Measurements from ENCODE around the gene ADAR.
A peak's percentile ranks its signal among the peaks of the same experiment; 100 is the strongest.

ADAR gene

GRCh38 chr1:154626456-154627256, 18.7 kb upstream of the ADAR start:
- Histone ChIP-seq H3K4me3 (ENCODE audit: low read length) (peak overlapping the region; percentile 89), H3K4me1 (ENCODE audit: control insufficient read depth, insufficient read depth, low read length) (peaks cover 27% of the 10 kb centered on the region), H3K9ac (ENCODE audit: low read depth, low read length) (peak overlapping the region; percentile 94)

GRCh38 chr1:154624746-154625643, 17.0 kb upstream of the ADAR start:
- H3K9me3 ChIP-seq (replicated peaks; ENCODE audit: low read length), result no peaks in the 10 kb centered on the region
- no peak overlapping the region for H3K4me2 ChIP-seq (ENCODE audit: low read length)
- H3K4me3 ChIP-seq (ENCODE audit: low read length), result no peak overlapping the region
- H3K27me3 ChIP-seq (ENCODE audit: control insufficient read depth, insufficient read depth, low read length), result no peaks in the 10 kb centered on the region
- H3K4me1 ChIP-seq (ENCODE audit: control insufficient read depth, insufficient read depth, low read length), result peaks cover 27% of the 10 kb centered on the region
- H3K36me3 ChIP-seq (ENCODE audit: insufficient read depth, low read length), result peaks cover 5% of the 10 kb centered on the region
- H3K9ac ChIP-seq (ENCODE audit: low read depth, low read length), result peak overlapping the region; percentile 0

More at GRCh38 chr1:154626456-154627256, 18.7 kb upstream of the ADAR start:
- H3K4me2 ChIP-seq (ENCODE audit: low read length), result peak overlapping the region; percentile 94
- H3K27me3 ChIP-seq (ENCODE audit: control insufficient read depth, insufficient read depth, low read length), result peaks cover 4% of the 10 kb centered on the region
- no peaks in the 10 kb centered on the region for H3K9me3 ChIP-seq (replicated peaks; ENCODE audit: low read length)
- peaks cover 5% of the 10 kb centered on the region for H3K36me3 ChIP-seq (ENCODE audit: insufficient read depth, low read length)

- Histone ChIP-seq H3K36me3 (ENCODE audit: insufficient read depth, low read length) (peaks cover 5% of the 10 kb centered on the region), H3K9me3 (replicated peaks; ENCODE audit: low read length) (no peaks in the 10 kb centered on the region), H3K4me1 (ENCODE audit: control insufficient read depth, insufficient read depth, low read length) (peaks cover 27% of the 10 kb centered on the region), H3K4me2 (ENCODE audit: low read length) (no peak overlapping the region), H3K9ac (ENCODE audit: low read depth, low read length) (no peak overlapping the region), H3K27me3 (ENCODE audit: control insufficient read depth, insufficient read depth, low read length) (no peaks in the 10 kb centered on the region), H3K4me3 (ENCODE audit: low read length) (no peak overlapping the region)
These were observed 15.4 kb upstream of the ADAR start for GRCh38 chr1:154623358-154623757.

- no peak overlapping the region for H3K4me3 ChIP-seq (ENCODE audit: low read length)
- H3K27me3 ChIP-seq (ENCODE audit: control insufficient read depth, insufficient read depth, low read length), result no peaks in the 10 kb centered on the region
- no peak overlapping the region for H3K4me2 ChIP-seq (ENCODE audit: low read length)
- H3K9me3 ChIP-seq (replicated peaks; ENCODE audit: low read length), result no peaks in the 10 kb centered on the region
- peaks cover 5% of the 10 kb centered on the region for H3K36me3 ChIP-seq (ENCODE audit: insufficient read depth, low read length)
- H3K9ac ChIP-seq (ENCODE audit: low read depth, low read length), result no peak overlapping the region
- H3K4me1 ChIP-seq (ENCODE audit: control insufficient read depth, insufficient read depth, low read length), result peaks cover 22% of the 10 kb centered on the region
These were observed 14.6 kb upstream of the ADAR start for GRCh38 chr1:154622503-154623039.

GRCh38 chr1:154621875-154622274, 13.9 kb upstream of the ADAR start:
- peaks cover 5% of the 10 kb centered on the region for H3K36me3 ChIP-seq (ENCODE audit: insufficient read depth, low read length)
- no peak overlapping the region for H3K4me3 ChIP-seq (ENCODE audit: low read length)
- no peak overlapping the region for H3K4me2 ChIP-seq (ENCODE audit: low read length)
- no peak overlapping the region for H3K9ac ChIP-seq (ENCODE audit: low read depth, low read length)
- peaks cover 18% of the 10 kb centered on the region for H3K4me1 ChIP-seq (ENCODE audit: control insufficient read depth, insufficient read depth, low read length)
- H3K27me3 ChIP-seq (ENCODE audit: control insufficient read depth, insufficient read depth, low read length), result no peaks in the 10 kb centered on the region
- H3K9me3 ChIP-seq (replicated peaks; ENCODE audit: low read length), result no peaks in the 10 kb centered on the region

- Histone ChIP-seq H3K36me3 (ENCODE audit: insufficient read depth, low read length) (peaks cover 5% of the 10 kb centered on the region), H3K4me3 (ENCODE audit: low read length) (no peak overlapping the region), H3K4me1 (ENCODE audit: control insufficient read depth, insufficient read depth, low read length) (peaks cover 12% of the 10 kb centered on the region), H3K9ac (ENCODE audit: low read depth, low read length) (no peak overlapping the region), H3K27me3 (ENCODE audit: control insufficient read depth, insufficient read depth, low read length) (no peaks in the 10 kb centered on the region), H3K4me2 (ENCODE audit: low read length) (no peak overlapping the region), H3K9me3 (replicated peaks; ENCODE audit: low read length) (no peaks in the 10 kb centered on the region)
These were observed 12.8 kb upstream of the ADAR start for GRCh38 chr1:154620751-154621150.

GRCh38 chr1:154619181-154619948, 11.4 kb upstream of the ADAR start:
- Histone ChIP-seq H3K9ac (ENCODE audit: low read depth, low read length) (no peak overlapping the region), H3K4me3 (ENCODE audit: low read length) (no peak overlapping the region), H3K9me3 (replicated peaks; ENCODE audit: low read length) (no peaks in the 10 kb centered on the region), H3K27me3 (ENCODE audit: control insufficient read depth, insufficient read depth, low read length) (no peaks in the 10 kb centered on the region), H3K36me3 (ENCODE audit: insufficient read depth, low read length) (peaks cover 5% of the 10 kb centered on the region), H3K4me1 (ENCODE audit: control insufficient read depth, insufficient read depth, low read length) (peaks cover 2% of the 10 kb centered on the region), H3K4me2 (ENCODE audit: low read length) (no peak overlapping the region)

GRCh38 chr1:154616659-154617345, 8.8 kb upstream of the ADAR start:
- Histone ChIP-seq H3K4me3 (ENCODE audit: low read length) (no peak overlapping the region), H3K4me1 (ENCODE audit: control insufficient read depth, insufficient read depth, low read length) (no peaks in the 10 kb centered on the region), H3K36me3 (ENCODE audit: insufficient read depth, low read length) (no peaks in the 10 kb centered on the region), H3K9me3 (replicated peaks; ENCODE audit: low read length) (no peaks in the 10 kb centered on the region), H3K4me2 (ENCODE audit: low read length) (no peak overlapping the region), H3K9ac (ENCODE audit: low read depth, low read length) (no peak overlapping the region), H3K27me3 (ENCODE audit: control insufficient read depth, insufficient read depth, low read length) (no peaks in the 10 kb centered on the region)

GRCh38 chr1:154615411-154615810, 7.4 kb upstream of the ADAR start:
- no peak overlapping the region for H3K4me2 ChIP-seq (ENCODE audit: low read length)
- no peaks in the 10 kb centered on the region for H3K27me3 ChIP-seq (ENCODE audit: control insufficient read depth, insufficient read depth, low read length)
- H3K9me3 ChIP-seq (replicated peaks; ENCODE audit: low read length), result no peaks in the 10 kb centered on the region
- H3K36me3 ChIP-seq (ENCODE audit: insufficient read depth, low read length), result no peaks in the 10 kb centered on the region
- H3K4me3 ChIP-seq (ENCODE audit: low read length), result no peak overlapping the region
- no peak overlapping the region for H3K9ac ChIP-seq (ENCODE audit: low read depth, low read length)
- no peaks in the 10 kb centered on the region for H3K4me1 ChIP-seq (ENCODE audit: control insufficient read depth, insufficient read depth, low read length)

- Histone ChIP-seq H3K9ac (ENCODE audit: low read depth, low read length) (no peak overlapping the region), H3K4me3 (ENCODE audit: low read length) (no peak overlapping the region), H3K4me1 (ENCODE audit: control insufficient read depth, insufficient read depth, low read length) (no peaks in the 10 kb centered on the region)
These were observed 6.9 kb upstream of the ADAR start for GRCh38 chr1:154614901-154615300.

More at GRCh38 chr1:154614901-154615300, 6.9 kb upstream of the ADAR start:
- Histone ChIP-seq H3K9me3 (replicated peaks; ENCODE audit: low read length) (no peaks in the 10 kb centered on the region), H3K36me3 (ENCODE audit: insufficient read depth, low read length) (no peaks in the 10 kb centered on the region), H3K27me3 (ENCODE audit: control insufficient read depth, insufficient read depth, low read length) (no peaks in the 10 kb centered on the region), H3K4me2 (ENCODE audit: low read length) (no peak overlapping the region)

Measured in skeletal muscle satellite cell (primary cell).